ENCODE measurements around the gene WNT3.

The WNT3 gene

GRCh38 chr17:46756081-46756735, 62.3 kb downstream of the WNT3 start:
- Histone ChIP-seq H4K8ac (ENCODE audit: low read depth, low read length) (no peak overlapping the region), H3K27ac (ENCODE audit: low read depth, low read length) (no peak overlapping the region), H3K56ac (ENCODE audit: low read length) (no peak overlapping the region), H2BK15ac (replicated peaks; ENCODE audit: low read depth) (no peak overlapping the region), H3K36me3 (ENCODE audit: control insufficient read depth, insufficient read depth, low read length) (peaks cover 4% of the 10 kb centered on the region), H2BK120ac (ENCODE audit: low read depth, low read length) (no peak overlapping the region), H3K4me1 (ENCODE audit: control insufficient read depth, low read depth, low read length) (no peaks in the 10 kb centered on the region), H3K79me1 (ENCODE audit: low read length) (no peaks in the 10 kb centered on the region), H3K4me2 (ENCODE audit: low read length) (no peak overlapping the region), H3K23ac (ENCODE audit: low read length) (no peak overlapping the region), H3K9ac (ENCODE audit: low read length) (no peak overlapping the region), H3K27me3 (ENCODE audit: insufficient read depth, low read length, poor library complexity) (no peaks in the 10 kb centered on the region), H4K5ac (ENCODE audit: low read length) (no peak overlapping the region), H3K4me3 (ENCODE audit: low read length) (no peak overlapping the region), H2AK5ac (ENCODE audit: low read length) (no peak overlapping the region), H3K4ac (ENCODE audit: low read depth, low read length) (no peak overlapping the region), H3K79me2 (ENCODE audit: control insufficient read depth, insufficient read depth, low read length) (no peaks in the 10 kb centered on the region), H2BK5ac (ENCODE audit: low read length) (no peak overlapping the region), H3K18ac (ENCODE audit: low read length) (no peak overlapping the region)
- DNase-seq, result no peak
- no CpG with 5 or more reads among the region's 4 CpGs for WGBS (ENCODE audit: extremely low coverage, insufficient coverage, low lambda C conversion rate)

GRCh38 chr17:46753776-46754175, 64.7 kb downstream of the WNT3 start:
- Histone ChIP-seq H3K36me3 (ENCODE audit: control insufficient read depth, insufficient read depth, low read length) (peaks cover 2% of the 10 kb centered on the region), H2BK15ac (replicated peaks; ENCODE audit: low read depth) (no peak overlapping the region), H3K4me3 (ENCODE audit: low read length) (no peak overlapping the region), H2BK5ac (ENCODE audit: low read length) (no peak overlapping the region), H2BK120ac (ENCODE audit: low read depth, low read length) (no peak overlapping the region), H3K56ac (ENCODE audit: low read length) (no peak overlapping the region), H4K8ac (ENCODE audit: low read depth, low read length) (no peak overlapping the region), H3K79me1 (ENCODE audit: low read length) (no peaks in the 10 kb centered on the region), H3K23ac (ENCODE audit: low read length) (no peak overlapping the region), H3K18ac (ENCODE audit: low read length) (no peak overlapping the region), H3K4ac (ENCODE audit: low read depth, low read length) (no peak overlapping the region), H3K79me2 (ENCODE audit: control insufficient read depth, insufficient read depth, low read length) (no peaks in the 10 kb centered on the region), H2AK5ac (ENCODE audit: low read length) (no peak overlapping the region), H3K27ac (ENCODE audit: low read depth, low read length) (no peak overlapping the region), H3K4me1 (ENCODE audit: control insufficient read depth, low read depth, low read length) (no peaks in the 10 kb centered on the region), H3K9ac (ENCODE audit: low read length) (no peak overlapping the region), H3K27me3 (ENCODE audit: insufficient read depth, low read length, poor library complexity) (no peaks in the 10 kb centered on the region), H4K5ac (ENCODE audit: low read length) (no peak overlapping the region), H3K4me2 (ENCODE audit: low read length) (no peak overlapping the region)
- no peak for DNase-seq
- no CpG with 5 or more reads among the region's 3 CpGs for WGBS (ENCODE audit: extremely low coverage, insufficient coverage, low lambda C conversion rate)

DNA sequence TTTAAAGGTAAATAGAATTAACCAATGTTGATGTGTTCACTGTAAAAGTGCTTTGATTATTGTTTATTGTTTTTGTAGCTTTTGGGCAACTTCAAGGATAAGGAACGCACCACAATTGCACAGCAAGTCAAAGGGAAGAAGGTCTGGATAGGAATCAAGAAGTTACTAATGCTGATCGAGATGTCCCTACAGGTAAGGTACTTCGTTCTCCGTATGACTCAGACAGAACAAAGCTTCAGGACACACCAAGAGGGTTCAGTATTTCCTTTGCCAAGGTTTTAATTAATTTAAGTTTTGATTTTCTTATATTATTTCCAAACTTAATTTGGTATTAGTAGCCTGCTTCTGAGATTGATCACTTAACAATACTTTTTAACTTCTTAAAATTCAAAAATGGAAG, 67.1 kb downstream of the WNT3 start:
- Histone ChIP-seq H3K56ac (ENCODE audit: low read length) (no peak overlapping the region), H3K23ac (ENCODE audit: low read length) (no peak overlapping the region), H2AK5ac (ENCODE audit: low read length) (no peak overlapping the region), H4K8ac (ENCODE audit: low read depth, low read length) (no peak overlapping the region), H4K5ac (ENCODE audit: low read length) (no peak overlapping the region), H3K18ac (ENCODE audit: low read length) (no peak overlapping the region), H2BK5ac (ENCODE audit: low read length) (no peak overlapping the region), H3K36me3 (ENCODE audit: control insufficient read depth, insufficient read depth, low read length) (no peaks in the 10 kb centered on the region), H3K4me3 (ENCODE audit: low read length) (no peak overlapping the region), H3K4me2 (ENCODE audit: low read length) (no peak overlapping the region), H3K27ac (ENCODE audit: low read depth, low read length) (no peak overlapping the region), H3K4me1 (ENCODE audit: control insufficient read depth, low read depth, low read length) (no peaks in the 10 kb centered on the region), H3K79me2 (ENCODE audit: control insufficient read depth, insufficient read depth, low read length) (no peaks in the 10 kb centered on the region), H2BK120ac (ENCODE audit: low read depth, low read length) (no peak overlapping the region), H3K27me3 (ENCODE audit: insufficient read depth, low read length, poor library complexity) (no peaks in the 10 kb centered on the region), H3K79me1 (ENCODE audit: low read length) (no peaks in the 10 kb centered on the region), H2BK15ac (replicated peaks; ENCODE audit: low read depth) (no peak overlapping the region), H3K9ac (ENCODE audit: low read length) (no peak overlapping the region), H3K4ac (ENCODE audit: low read depth, low read length) (no peak overlapping the region)
- no CpG with 5 or more reads among the region's 4 CpGs for WGBS (ENCODE audit: extremely low coverage, insufficient coverage, low lambda C conversion rate)
- DNase-seq, result no peak

DNA sequence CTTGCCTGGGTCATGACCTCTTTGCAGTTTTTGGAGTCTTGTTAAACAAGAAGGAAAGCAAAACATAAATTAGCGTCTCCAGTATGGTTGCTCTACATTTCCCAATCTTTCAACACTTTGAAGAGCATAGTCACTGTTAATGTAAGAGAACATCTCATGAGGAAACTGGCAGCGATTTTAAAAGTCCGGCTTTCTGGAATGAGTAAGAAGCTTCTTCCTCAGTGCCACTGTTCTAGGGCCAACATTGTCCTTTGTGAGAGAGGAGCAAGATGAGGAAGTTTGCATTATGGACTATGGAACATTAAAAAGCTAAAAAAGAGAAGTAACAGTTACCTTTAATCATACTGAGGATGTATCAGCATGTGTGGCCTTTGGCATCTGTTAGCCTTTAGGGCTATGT, 73.1 kb downstream of the WNT3 start:
- no CpG with 5 or more reads among the region's 3 CpGs for WGBS (ENCODE audit: extremely low coverage, insufficient coverage, low lambda C conversion rate)
- H2BK5ac ChIP-seq (ENCODE audit: low read length), result no peak overlapping the region
- peaks cover 6% of the 10 kb centered on the region for H3K4me1 ChIP-seq (ENCODE audit: control insufficient read depth, low read depth, low read length)
- H3K18ac ChIP-seq (ENCODE audit: low read length), result no peak overlapping the region
- H3K27ac ChIP-seq (ENCODE audit: low read depth, low read length), result no peak overlapping the region
- no peaks in the 10 kb centered on the region for H3K36me3 ChIP-seq (ENCODE audit: control insufficient read depth, insufficient read depth, low read length)
- H3K4me3 ChIP-seq (ENCODE audit: low read length), result no peak overlapping the region
- no peak overlapping the region for H3K23ac ChIP-seq (ENCODE audit: low read length)
- H2BK15ac ChIP-seq (replicated peaks; ENCODE audit: low read depth), result no peak overlapping the region
- H3K27me3 ChIP-seq (ENCODE audit: insufficient read depth, low read length, poor library complexity), result no peaks in the 10 kb centered on the region
- H2BK120ac ChIP-seq (ENCODE audit: low read depth, low read length), result no peak overlapping the region
- H2AK5ac ChIP-seq (ENCODE audit: low read length), result no peak overlapping the region
- no peak overlapping the region for H3K4me2 ChIP-seq (ENCODE audit: low read length)
- H3K79me2 ChIP-seq (ENCODE audit: control insufficient read depth, insufficient read depth, low read length), result no peaks in the 10 kb centered on the region
- H4K8ac ChIP-seq (ENCODE audit: low read depth, low read length), result no peak overlapping the region
- H3K79me1 ChIP-seq (ENCODE audit: low read length), result no peaks in the 10 kb centered on the region
- H3K56ac ChIP-seq (ENCODE audit: low read length), result no peak overlapping the region
- no peak overlapping the region for H3K9ac ChIP-seq (ENCODE audit: low read length)
- H4K5ac ChIP-seq (ENCODE audit: low read length), result no peak overlapping the region
- DNase-seq, result no peak
- H3K4ac ChIP-seq (ENCODE audit: low read depth, low read length), result no peak overlapping the region

DNA sequence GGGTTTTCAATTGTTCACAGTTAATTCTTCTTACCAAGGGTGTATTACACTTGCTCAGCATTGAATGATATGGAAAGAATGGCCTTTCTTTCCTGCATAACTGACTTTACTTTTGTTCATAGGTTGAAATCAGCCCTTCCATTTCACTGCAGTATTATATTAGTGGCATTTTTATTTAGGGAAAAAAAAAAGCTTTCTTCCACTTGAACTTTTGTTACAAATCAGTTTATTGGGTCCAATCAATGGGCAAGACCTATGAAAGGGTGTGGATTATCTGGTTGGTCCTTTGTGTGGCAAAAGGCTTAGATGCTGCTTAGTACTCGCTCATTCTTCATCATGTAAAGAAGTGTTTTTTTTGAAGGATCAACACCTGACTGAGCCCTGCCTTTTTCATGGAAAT, 74.1 kb downstream of the WNT3 start:
- no peak overlapping the region for H3K23ac ChIP-seq (ENCODE audit: low read length)
- no peak overlapping the region for H2BK120ac ChIP-seq (ENCODE audit: low read depth, low read length)
- no peak overlapping the region for H4K8ac ChIP-seq (ENCODE audit: low read depth, low read length)
- no peak for DNase-seq
- H3K4me1 ChIP-seq (ENCODE audit: control insufficient read depth, low read depth, low read length), result peaks cover 6% of the 10 kb centered on the region
- H3K36me3 ChIP-seq (ENCODE audit: control insufficient read depth, insufficient read depth, low read length), result no peaks in the 10 kb centered on the region
- no peak overlapping the region for H3K4me3 ChIP-seq (ENCODE audit: low read length)
- H3K79me1 ChIP-seq (ENCODE audit: low read length), result no peaks in the 10 kb centered on the region
- no CpG with 5 or more reads among the region's 1 CpG for WGBS (ENCODE audit: extremely low coverage, insufficient coverage, low lambda C conversion rate)
- no peak overlapping the region for H3K18ac ChIP-seq (ENCODE audit: low read length)
- no peak overlapping the region for H2AK5ac ChIP-seq (ENCODE audit: low read length)
- no peak overlapping the region for H2BK5ac ChIP-seq (ENCODE audit: low read length)
- H3K79me2 ChIP-seq (ENCODE audit: control insufficient read depth, insufficient read depth, low read length), result no peaks in the 10 kb centered on the region
- no peak overlapping the region for H3K4ac ChIP-seq (ENCODE audit: low read depth, low read length)
- no peak overlapping the region for H2BK15ac ChIP-seq (replicated peaks; ENCODE audit: low read depth)
- H3K27ac ChIP-seq (ENCODE audit: low read depth, low read length), result no peak overlapping the region
- H3K56ac ChIP-seq (ENCODE audit: low read length), result no peak overlapping the region
- no peak overlapping the region for H3K4me2 ChIP-seq (ENCODE audit: low read length)
- no peak overlapping the region for H3K9ac ChIP-seq (ENCODE audit: low read length)
- no peak overlapping the region for H4K5ac ChIP-seq (ENCODE audit: low read length)
- H3K27me3 ChIP-seq (ENCODE audit: insufficient read depth, low read length, poor library complexity), result no peaks in the 10 kb centered on the region

Measured in mesendoderm (in vitro differentiated cells).